Erythroblast (primary cell): ENCODE measurements around the gene THOC7.

Source experiments
- DNase-seq, 2 experiments: peaks; one replicate each; lab custom pipeline; 2025; lab: John Stamatoyannopoulos, UW
- GATA1 ChIP-seq: IDR thresholded peaks from 2 replicates; pipeline ENCODE4 v1.6.1; 2011; ENCODE audit warnings: low read depth, mild to moderate bottlenecking, control low read depth, low read length, moderate library complexity
- POLR2A ChIP-seq: IDR thresholded peaks from 2 replicates; pipeline ENCODE4 v1.6.1; 2011; ENCODE audit warnings: mild to moderate bottlenecking, low read length

Gene THOC7

GRCh38 chr3:63900010-63900409 lies 36.4 kb upstream of the THOC7 start:
- DNase-seq = no peak
- TF ChIP-seq POLR2A (no peak), GATA1 (no peak)

GRCh38 chr3:63896332-63897030 lies 32.9 kb upstream of the THOC7 start:
- no peak for DNase-seq
- no peak for TF ChIP-seq GATA1
- TF ChIP-seq POLR2A = no peak

GRCh38 chr3:63895422-63896189 lies 32.0 kb upstream of the THOC7 start:
- no peak for DNase-seq
- TF ChIP-seq GATA1 (no peak), POLR2A (no peak)

- DNase-seq = no peak
- no peak for TF ChIP-seq POLR2A
- TF ChIP-seq GATA1 = no peak
Observed at GRCh38 chr3:63892773-63893352, 29.3 kb upstream of the THOC7 start.

DNA sequence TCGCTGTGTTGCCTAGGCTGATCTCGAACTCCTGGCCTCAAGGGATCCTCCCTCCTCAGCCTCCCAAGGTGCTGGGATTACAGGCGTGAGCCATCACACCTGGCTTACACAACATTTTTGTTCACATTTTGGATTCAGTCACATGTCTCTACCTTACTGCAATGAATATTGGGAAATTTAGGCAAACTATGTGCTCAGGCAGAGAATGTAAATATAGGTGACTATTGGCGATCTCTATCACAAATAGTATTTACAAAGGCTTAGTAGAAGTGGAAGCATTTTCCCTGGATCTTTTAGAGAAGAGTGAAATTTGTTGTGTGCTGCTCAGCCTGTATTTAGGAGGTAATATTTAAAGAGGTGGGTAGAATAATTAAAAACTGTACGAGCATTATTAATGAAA lies 27.9 kb upstream of the THOC7 start:
- no peak for TF ChIP-seq POLR2A
- no peak for DNase-seq

GRCh38 chr3:63886858-63887257 lies 23.3 kb upstream of the THOC7 start:
- DNase-seq = no peak
- TF ChIP-seq POLR2A = no peak
- TF ChIP-seq GATA1 = no peak

DNA sequence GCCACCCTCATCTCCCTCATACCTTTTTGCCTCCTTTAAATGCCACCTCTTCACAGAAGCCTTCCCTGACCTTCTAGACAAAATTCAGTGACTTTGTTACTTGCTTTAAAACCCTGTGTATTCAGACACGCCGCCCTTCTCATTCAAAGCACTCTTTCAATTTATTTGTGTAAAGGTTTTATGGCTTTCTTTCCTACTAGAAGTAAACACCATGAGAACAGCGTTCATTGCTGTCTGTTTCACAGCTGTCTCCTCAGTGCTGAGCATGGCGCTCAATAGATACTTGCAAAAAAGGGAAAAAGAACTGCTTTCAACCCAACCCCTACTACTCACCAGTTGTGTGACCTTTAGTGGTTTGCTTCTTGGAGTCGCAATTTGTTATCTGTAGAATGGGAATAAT lies 17.0 kb upstream of the THOC7 start:
- no peak for DNase-seq
- TF ChIP-seq POLR2A = no peak
- TF ChIP-seq GATA1 = no peak

- no peak for TF ChIP-seq GATA1
- no peak for TF ChIP-seq POLR2A
- no peak for DNase-seq
Observed at GRCh38 chr3:63878394-63879060, 14.9 kb upstream of the THOC7 start.

DNA sequence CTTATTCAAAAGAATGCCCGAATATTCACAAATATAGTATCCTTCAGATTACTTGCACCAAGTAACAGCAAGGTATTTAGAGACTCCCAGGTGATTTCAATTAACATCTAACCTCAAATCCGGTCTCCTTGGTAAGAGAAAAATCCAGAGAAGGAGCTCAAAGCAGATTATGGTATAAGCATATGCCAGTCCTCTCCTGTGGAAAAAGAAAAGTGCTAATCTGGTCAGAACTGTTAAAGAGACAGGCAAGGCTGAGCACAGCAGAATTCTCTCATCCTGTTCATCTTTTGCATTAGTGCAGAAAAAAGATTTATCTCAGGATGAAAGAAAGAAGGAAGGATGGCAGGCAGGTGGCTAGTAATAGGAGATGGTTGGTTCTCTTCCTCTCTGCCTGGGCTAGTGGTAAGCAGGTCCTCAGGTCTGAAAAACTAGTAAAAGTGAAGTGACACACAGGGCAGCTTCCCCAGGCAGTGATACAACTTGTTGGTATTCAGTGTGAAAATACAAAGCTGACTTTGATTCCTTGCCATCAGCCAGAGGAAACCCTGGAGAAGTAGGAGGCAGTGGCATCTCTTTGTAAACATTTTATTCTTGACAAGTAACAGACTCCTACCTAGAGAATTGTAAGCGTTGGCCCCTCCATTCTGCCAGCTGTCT lies 14.3 kb upstream of the THOC7 start:
- TF ChIP-seq POLR2A (no peak), GATA1 (no peak)
- no peak for DNase-seq

DNA sequence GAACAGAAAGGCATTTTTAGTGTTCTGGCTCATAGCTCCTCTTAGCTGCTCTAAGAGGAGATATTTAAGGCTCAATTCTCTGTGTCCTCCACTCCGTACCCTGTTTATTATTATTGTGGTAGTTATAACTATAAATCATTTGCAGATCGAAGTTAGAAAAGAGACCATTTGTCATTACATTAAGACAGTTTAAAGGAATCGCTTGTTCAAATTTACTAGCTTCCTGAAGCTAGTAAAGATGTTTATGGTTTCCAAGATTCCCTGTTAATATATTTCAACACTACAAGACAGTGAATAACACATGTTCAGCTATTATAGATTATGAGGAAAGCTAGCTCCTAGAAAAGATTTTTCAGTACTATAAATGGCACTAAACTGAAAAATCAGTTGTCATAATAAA lies 12.7 kb upstream of the THOC7 start:
- TF ChIP-seq GATA1 (no peak), POLR2A (no peak)
- no peak for DNase-seq

DNA sequence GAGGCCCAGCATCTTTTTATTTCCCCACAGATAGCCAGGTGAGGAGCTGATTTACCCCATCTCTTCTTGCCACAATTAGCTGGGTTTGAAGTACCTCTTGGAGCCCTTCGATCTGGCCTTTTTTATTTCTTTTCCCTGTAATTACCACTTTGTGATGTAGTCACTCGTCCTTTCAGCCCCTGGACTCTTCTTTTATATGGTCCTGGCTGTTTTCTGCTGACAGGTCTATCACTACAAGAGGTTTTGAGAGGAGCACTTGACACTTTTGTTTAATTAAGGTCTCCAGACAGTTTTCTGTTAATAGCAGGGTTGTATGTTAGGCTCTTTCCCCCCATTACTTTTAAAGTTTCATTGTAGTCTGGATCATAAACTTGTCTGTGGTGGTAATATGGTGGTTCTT lies 11.9 kb upstream of the THOC7 start:
- TF ChIP-seq POLR2A (no peak), GATA1 (no peak)
- DNase-seq = no peak

DNA sequence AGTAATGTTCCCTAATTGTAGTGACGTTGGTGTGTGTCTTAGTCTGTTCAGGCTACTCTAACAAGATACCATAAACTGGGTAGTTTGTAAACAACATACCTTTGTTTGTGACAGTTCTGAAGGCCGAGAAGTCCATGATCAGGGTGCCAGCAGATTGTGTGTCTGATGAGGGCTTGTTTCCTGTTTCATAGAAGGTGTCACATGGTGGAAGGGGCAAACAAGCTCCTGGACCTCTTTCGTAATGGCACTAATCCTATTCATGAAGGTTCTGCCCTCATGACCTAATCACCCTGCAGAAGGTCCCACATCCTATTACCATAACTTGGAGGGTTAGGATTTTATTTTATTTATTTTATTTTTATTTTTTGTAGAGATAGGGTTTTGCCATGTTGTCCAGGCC lies 11.2 kb upstream of the THOC7 start:
- TF ChIP-seq GATA1 = no peak
- TF ChIP-seq POLR2A = no peak
- no peak for DNase-seq

- TF ChIP-seq GATA1 (no peak), POLR2A (no peak)
- DNase-seq = no peak
Observed at GRCh38 chr3:63872135-63872924, 8.7 kb upstream of the THOC7 start.

- TF ChIP-seq POLR2A (no peak), GATA1 (no peak)
- DNase-seq = no peak
Observed at GRCh38 chr3:63870615-63871005, 7.0 kb upstream of the THOC7 start.
